Prostate gland (tissue), 2 donors: ENCODE measurements around the gene LEPR. TPM values are rescaled to one million over a fixed set of nuclear protein-coding genes. Genes with fewer than 3 reads are reported as not detected.

Experiments
- small RNA-seq, 2 donors: library from RNA; depleted of rRNA; stranded (forward); fragments of <200 nt; gene quantifications; one replicate each; pipeline ENCODE3, GENCODE V24; 2016
- total RNA-seq, 2 donors: library from RNA; depleted of rRNA; stranded (reverse); fragments of >200 nt; gene quantifications; one replicate each; pipeline ENCODE4 v1.1.0, GENCODE V29; 2016

The LEPR gene
- total RNA-seq, 2 donors from 2014 or later, result 5.6 to 13.9 TPM

Small RNAs within 50 kb of the gene (small RNA-seq; reads per million reads assigned to genes)
- 0 reads per million in 2 donors for gene RNU2-15P

Other genes with a start within 250 kb of the LEPR start
- gene DNAJC6, start 111.1 kb upstream of the LEPR start, total RNA-seq, result 1 to 10 TPM; 1.4 to 3.5 TPM
- 10 to 100 TPM; 39.5 to 64.2 TPM for gene LEPROT, start within 50 bp of the LEPR start, total RNA-seq